HG03520 (cell line): ENCODE data around the gene GOLGA2.

Experiments used
- ATAC-seq: cut with Tn5 transposase; IDR thresholded peaks from one replicate; pipeline ENCODE4 v1.9.1; 2021; ENCODE audit warnings: mild to moderate bottlenecking, moderate library complexity; ENCODE audit not compliant: unreplicated experiment

The GOLGA2 gene

DNA sequence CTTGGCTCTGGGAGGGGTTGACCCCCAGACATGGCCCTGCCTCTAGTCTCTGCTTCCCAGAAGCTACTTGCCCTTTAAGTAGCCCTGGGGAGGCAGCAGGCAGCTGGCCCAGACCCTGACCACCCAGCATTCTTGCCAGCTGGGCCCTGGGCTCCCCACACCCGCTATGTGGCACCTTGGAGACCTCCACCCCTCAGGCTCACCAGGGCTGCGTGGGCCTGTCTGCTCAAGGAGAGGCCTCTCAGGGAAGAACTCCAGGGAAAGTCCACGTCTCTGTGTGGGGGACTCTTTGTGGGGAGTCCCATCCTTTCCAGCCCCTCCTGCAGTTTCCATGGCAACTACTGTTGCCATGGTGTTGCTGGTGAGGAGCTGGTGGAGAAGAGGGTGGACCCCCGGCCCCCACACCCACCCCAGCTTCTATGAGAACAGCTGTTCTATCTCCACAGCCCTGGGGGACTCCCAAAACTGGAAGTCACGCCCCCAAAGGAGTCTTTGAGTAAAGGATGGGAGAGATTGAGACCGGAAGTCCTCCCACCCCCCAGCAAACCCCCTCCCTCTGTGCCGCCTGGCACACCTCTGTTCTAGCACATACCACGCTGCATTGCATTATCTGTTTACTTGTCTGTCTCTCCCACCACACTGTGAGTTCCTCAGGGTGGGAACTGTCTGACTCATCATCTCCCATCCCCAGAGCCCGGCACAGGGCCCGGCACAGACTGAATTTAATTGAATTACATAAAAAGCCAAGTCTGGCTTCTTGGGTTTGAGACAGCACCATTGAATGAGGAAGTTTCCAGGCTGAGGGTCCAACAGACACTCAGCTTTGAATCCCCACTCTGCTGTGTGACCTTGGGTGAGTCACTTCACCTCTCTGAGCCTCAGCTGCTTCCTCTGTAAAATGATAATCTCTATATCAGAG lies 60.1 kb downstream of the GOLGA2 start:
- ATAC-seq: no peak

DNA sequence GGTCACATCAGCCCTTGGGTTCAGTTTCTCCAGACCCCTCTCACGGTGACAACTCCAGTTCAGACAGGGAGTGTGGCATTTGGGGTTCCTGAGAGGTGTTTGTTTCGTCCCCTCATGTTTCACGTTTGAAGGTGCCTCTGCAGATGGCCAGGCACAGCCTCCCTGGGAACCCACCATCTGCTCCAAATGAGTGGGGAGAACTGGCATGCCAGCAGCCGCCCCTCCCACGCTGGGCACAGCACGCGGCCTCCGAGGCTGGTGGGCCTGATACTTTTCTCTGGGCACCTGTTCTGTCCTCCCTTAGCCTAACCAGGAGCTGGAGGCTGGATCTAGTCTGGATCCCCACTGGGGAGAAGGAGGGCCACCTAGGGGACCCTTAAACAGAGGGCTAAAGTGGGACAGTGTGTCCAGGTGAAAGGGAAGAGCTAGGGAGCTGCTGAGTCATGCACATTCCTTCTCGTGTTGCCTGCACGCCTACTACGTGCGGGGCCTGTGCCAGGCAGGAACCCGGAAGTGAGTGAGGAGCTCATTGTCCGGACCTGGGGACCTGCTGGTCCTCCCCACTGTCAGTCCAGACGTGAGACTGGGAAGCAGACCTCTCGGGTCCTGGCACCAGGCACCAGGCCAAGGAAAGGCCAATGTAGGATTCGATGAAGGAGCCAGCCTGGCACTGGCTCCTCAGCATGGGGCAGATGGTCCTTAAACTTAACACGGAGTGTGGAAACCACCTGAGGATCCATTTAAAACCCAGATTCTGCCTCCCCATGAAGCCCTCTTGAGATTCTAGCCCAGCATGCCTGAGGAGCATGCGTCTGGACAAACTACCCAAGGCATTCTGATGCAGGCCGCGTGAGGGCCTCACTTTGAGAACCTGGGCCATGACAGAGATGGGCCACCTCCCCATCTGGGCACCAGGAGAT lies 61.0 kb downstream of the GOLGA2 start:
- ATAC-seq: no peak

DNA sequence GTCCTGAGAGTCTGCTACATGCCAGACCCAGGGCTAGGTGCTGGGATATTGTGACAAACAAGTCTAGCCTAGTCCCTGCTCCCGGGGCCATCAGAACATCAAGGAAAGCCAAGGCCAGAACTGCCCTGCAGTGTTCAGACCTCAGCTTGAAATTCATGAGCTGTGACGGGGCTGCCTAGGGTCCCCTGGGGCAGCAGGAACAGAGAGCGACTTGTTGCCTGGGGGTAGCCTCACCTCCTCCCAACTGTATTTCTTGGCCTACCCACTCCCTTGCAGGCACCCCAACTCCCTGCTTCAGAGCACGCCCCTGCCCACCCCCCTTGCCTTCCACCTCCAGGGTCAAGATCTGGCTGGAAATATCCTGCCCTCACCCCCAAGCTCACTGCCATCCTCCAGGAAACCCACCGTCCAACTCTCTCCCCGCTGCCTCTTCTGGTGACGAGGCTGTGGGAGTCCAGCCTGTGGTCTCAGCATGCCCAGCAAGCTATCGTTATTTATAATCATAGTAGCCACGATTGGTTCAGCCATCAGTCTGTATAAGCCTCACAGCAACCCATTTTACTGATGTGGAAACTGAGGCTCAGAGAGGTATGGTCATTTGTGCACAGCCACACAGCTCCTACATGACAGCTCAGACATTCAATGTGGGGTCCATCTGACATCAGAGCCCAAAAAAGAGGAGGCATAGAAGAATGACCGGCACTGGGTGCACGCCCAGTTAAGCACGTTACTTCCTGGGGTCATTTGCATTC lies 61.9 kb downstream of the GOLGA2 start:
- ATAC-seq: no peak

DNA sequence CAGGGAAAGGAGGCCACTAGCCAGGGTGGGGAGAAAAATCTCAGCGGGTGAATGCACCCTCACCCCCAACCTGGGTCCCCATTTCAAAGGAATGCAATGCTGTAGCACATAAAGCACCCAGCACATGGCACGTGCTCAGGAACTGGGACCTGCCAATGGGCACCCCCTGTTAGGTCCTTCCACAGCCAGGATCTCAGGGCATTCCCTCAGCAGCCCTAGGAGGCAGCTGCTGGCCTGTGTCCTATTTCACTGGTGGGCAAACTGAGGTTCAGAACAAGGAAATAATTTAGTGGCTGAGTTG lies 63.9 kb downstream of the GOLGA2 start:
- ATAC-seq: no peak

DNA sequence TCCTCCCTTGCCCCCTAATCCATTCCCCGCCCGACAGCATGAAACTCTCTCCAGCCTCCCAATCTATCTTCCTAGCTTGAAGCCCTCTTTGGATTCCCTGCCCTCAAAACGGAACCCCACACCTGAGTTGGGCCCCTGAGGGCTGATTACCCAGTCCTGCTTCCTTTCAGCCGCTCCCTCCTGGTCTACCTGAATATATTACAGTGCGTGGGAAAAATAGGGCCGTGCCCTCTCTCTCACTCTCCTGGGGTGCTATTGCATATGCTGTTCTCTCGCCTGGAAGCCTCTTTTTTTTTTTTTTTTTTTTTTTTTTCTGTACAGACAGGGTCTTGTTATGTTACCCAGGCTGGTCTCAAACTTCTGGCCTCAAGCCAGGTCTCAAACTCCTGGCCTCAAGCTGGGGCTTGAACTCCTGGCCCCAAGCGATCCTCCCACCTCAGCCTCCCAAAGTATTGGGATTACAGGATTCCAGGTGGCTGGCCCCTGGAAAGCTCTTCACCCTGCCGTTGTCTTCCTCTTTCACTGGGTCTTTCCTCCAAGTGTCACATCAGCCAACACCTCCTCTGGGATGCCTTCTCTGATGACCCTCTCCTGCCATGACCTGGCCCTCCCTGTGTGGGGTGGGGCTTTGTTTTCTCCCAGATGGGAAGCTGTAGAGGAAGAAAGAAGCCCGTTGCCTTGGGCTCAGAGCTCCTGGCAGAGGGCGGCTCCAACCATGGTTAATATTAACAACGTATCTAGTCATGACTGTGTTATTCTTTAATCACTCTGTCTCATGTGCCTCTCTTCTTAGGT lies 64.4 kb downstream of the GOLGA2 start:
- no peak for ATAC-seq

DNA sequence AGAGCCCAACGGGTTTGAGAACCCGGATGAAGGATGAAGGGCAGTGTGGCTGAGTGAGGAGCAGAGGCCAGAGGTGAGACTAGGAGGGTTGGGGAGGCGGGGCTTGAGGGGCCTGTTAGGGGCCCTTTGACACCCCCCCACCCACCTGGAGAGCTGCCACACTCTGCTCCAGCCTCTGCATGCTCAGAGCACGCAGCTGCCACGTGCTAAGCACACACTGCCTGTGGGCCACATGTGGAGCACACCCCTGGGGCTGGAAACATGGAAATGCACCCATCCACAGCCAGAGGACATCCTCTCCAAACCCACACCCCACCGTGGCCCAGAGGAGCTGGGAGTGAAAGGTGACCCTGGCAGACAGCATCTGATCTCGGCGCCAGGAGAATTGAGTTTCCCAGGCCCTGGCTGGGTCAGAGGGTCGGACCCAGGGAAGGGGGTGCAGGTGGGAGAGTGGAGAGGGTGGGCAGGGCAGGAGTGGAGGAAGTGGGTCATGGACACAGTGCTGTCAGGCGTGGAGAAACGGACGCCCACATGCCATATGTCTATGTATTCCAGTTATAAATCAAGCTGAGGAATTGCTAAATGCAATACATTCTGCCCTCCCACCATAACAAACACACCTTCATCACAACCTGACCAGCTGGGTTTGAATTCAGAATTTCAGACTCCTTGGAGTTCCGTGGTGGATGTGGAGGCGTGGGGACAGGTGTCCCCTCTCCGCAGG lies 66.7 kb downstream of the GOLGA2 start:
- ATAC-seq: no peak

DNA sequence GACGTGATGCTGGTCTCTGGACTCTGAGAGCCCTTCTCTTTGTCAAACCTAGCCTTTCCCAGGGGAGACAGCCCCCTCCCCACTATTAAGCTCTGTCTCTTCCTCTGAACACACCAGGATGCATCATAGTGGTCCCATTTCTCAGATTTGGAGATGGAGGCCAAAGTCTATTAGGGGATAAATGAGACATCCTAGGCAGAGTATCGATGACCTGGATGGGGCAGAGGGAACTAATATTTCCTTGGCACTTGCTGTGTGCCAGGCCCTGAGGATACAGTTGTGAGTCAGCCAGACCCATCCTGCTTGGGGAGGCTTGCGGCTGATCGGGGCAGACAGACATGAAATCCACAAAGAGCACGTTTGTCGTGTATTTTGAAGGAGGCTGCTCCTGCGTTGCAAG lies 67.4 kb downstream of the GOLGA2 start:
- no peak for ATAC-seq

DNA sequence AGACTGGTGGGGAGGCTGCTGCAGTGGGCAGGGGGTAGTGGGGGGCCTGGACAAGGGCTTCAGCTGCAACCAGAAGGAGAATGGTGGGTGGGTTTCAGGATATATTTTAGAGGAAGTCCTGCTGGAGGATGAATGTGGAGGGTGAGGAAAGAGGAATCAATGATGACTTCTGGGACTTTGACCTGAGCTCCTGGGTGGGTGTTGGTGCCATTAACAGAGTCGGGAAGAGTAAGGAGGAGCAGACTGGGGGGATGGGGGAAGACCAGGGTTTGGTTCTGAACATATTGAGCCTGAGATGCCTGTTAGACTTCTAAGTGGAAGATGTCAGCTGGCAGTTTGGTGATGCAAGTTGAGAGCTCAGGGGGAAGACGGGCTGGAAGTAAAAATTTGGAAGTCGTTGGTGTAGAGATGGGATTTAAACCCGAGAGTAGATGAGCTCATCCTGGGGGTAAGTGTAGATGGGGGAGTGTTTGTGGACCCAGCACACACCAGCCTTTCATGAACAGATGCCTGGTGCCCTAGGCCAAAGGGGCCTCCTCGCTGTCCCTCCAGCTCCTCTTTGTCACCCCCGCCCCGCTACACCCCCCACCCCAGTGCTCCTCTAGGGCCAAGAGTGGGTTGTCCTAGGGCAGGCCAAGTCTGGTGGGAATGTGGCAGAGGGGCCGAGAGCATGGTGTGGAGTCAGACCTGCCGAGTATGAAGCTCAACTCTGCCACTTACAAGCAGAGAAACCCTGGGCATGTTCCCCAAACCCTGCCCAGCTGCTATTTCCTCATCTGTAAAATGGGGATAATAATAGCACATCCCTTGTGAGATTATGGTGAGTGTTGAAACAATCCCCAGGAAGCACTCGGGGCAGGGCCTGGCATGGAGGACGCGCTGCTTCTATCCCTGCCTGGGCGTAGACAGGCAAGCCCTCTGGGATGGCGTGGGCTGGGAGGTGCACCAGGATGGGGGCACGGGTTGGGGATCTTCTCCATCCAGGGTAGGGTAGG lies 68.6 kb downstream of the GOLGA2 start:
- no peak for ATAC-seq

DNA sequence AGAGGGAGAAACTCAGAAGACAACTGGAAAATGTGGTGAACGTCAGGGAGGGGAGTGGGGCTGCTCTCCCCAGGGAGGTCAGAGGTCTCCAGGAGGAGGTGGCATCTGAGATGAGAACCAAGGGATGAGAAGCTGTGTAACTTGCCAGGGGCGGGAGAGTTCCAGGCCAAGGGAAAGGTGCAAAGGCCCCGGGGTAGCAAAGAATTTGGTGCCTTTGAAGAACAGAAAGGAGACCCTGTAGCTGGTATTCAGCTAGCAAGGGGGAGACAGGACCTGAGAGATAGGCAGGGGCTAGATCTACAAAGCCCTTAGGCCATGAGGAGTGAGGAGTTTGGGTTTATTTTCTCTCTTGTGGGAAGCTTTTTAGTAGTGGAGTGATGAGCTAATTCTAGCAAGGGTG lies 69.3 kb downstream of the GOLGA2 start:
- no peak for ATAC-seq
